Measurements from ENCODE around the gene ETNK2.

The ETNK2 gene

DNA sequence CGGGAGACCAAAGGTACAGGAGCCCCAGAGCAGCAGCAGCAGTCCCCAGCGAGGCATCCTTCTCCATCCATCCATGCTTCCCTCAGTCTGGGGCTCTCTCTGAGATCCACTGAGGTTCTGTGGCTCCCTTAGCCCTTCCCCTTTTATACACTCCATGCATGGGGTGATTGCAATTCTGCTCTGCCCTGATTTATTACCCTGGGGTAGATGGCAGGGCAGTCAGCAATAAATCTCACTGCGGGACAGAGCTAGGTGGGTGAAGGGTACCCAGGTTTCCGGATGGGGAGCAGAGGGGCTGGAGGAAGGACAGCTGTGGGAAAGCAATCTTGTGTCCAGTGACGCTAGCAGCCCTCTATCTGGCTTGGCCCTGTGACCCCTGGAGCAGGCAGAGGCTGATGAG is 14.4 kb upstream of the ETNK2 start, which contains the start of gene REN:
Gene REN, minus strand, starts transcription at position 119 of the 400 bp plus-strand sequence. Its CDS starts 44 bp downstream, at position 75.
- no peak within 1 kb of the TSS for H3K27ac ChIP-seq
- no peaks in the 10 kb centered on the region for H3K36me3 ChIP-seq (replicated peaks)
- TF ChIP-seq, protein P1, sequence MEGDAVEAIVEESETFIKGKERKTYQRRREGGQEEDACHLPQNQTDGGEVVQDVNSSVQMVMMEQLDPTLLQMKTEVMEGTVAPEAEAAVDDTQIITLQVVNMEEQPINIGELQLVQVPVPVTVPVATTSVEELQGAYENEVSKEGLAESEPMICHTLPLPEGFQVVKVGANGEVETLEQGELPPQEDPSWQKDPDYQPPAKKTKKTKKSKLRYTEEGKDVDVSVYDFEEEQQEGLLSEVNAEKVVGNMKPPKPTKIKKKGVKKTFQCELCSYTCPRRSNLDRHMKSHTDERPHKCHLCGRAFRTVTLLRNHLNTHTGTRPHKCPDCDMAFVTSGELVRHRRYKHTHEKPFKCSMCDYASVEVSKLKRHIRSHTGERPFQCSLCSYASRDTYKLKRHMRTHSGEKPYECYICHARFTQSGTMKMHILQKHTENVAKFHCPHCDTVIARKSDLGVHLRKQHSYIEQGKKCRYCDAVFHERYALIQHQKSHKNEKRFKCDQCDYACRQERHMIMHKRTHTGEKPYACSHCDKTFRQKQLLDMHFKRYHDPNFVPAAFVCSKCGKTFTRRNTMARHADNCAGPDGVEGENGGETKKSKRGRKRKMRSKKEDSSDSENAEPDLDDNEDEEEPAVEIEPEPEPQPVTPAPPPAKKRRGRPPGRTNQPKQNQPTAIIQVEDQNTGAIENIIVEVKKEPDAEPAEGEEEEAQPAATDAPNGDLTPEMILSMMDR (IDR thresholded peaks at IDR 0.05; ENCODE audit: low read depth, low read length, missing control alignments) = no peak
- H3K4me3 ChIP-seq (ENCODE audit: low read depth, low read length) = no peak within 1 kb of the TSS
- in situ Hi-C loops (cut with HindIII; ENCODE audit: low pct_ligation_motif_present, low sequenced_read_pairs) = loop anchor here (25.0 kb wide), 1 partner anchor 196 kb away; the partner anchor contains the start of gene PLEKHA6
- no peaks in the 10 kb centered on the region for H3K27me3 ChIP-seq (replicated peaks)
- no peak for DNase-seq

DNA sequence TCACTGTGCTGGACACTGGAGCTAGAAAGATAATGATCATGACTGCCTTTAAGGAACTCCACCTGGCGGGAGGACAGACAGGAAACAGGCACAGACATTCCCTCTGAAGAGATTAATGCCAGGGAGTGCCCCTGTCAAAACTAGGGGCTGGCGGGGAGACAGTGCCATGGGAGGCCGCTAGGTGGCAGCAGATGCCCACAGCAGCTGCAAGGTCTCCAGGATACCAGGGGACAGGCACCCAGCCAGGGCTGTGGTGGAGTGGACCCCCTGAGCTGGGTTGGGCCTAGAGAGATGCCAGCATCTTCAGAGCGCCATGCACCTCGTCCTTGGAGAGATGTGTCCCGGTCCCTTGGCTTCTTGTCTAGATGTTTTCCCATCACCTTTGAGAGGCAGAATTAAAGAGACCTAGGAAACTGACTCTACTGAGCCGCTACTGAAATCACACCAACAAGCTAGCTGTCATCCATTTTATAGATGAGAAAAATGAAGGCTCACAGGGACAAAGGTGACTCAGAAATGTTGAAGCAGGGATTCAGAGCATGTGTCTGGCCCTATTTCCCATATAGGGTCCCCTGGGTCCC is 10.7 kb upstream of the ETNK2 start:
- no peak overlapping the region for H3K27ac ChIP-seq
- no peaks in the 10 kb centered on the region for H3K36me3 ChIP-seq (replicated peaks)
- peak; percentile 65 for DNase-seq
- H3K4me3 ChIP-seq (ENCODE audit: low read depth, low read length) = no peak overlapping the region
- in situ Hi-C loops (cut with HindIII; ENCODE audit: low pct_ligation_motif_present, low sequenced_read_pairs) = loop anchor here (25.0 kb wide), 1 partner anchor 200 kb away; the partner anchor contains the start of gene PLEKHA6
- TF ChIP-seq, protein P1 (IDR thresholded peaks at IDR 0.05; ENCODE audit: low read depth, low read length, missing control alignments) = peak; percentile 100
- no peaks in the 10 kb centered on the region for H3K27me3 ChIP-seq (replicated peaks)

DNA sequence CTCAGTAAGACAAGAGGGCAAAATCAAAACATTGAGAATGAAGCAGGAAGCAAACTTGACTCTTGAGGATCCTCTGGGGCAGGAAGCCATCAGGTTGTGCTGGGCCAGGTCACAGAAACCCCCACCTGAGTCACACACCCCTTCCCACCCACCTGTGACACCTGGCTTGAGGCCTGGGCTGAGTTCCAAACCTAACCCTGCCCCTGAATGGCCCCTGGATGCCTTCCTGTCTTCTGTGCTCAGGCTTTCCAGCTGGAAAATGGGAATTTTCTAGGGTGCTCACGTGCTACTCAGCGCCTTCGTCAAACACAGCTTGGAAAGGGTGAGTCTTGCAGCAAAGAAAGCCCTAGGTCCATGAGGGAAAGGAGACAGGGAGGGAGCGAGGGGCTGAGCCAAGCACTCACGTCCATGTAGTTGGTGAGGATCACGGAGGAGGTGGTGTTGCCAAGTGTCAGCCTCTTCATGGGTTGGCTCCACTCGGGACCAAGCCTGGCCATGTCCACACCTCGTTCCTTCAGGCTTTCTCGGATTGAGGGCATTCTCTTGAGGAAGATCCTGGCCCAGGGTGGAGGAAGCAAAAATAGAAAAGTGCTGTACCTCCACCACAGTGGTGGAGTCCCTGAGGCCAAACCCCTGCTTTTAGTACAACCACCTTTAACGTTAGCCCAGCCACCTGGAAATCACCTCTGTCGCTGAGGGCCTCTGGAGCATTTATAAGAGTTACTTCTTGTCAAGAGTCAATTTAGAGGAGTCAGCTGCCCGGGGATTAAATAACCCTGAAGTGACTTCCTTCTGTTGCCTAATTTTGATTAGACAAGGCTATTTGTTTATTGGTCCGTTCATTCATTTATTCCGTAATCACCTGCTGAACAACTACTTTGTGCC is 10.0 kb upstream of the ETNK2 start:
- no peaks in the 10 kb centered on the region for H3K27me3 ChIP-seq (replicated peaks)
- in situ Hi-C loops (cut with HindIII; ENCODE audit: low pct_ligation_motif_present, low sequenced_read_pairs) = loop anchor here (25.0 kb wide), 1 partner anchor 200 kb away; the partner anchor contains the start of gene PLEKHA6
- TF ChIP-seq, protein P1 (IDR thresholded peaks at IDR 0.05; ENCODE audit: low read depth, low read length, missing control alignments) = no peak
- no peak overlapping the region for H3K27ac ChIP-seq
- no peaks in the 10 kb centered on the region for H3K36me3 ChIP-seq (replicated peaks)
- no peak overlapping the region for H3K4me3 ChIP-seq (ENCODE audit: low read depth, low read length)
- no peak for DNase-seq

DNA sequence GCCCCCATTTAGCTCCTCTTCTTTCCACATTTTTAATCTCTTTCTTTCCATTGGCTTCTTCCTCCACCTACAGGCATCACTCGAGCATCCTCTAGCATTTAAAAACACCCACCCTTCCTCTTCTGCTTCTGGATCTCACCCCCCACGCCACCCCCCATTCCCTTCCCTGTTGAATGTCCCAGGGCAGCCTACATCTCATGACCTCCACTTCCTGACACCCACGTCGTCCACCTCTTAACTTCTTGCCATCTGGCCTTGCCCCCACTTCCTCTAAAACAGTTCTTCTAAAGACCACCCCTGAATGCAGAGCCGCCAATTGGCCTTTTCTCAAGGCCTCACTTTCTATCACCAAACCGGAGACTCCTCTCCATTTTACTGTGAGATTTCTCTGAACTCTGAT is 6.1 kb upstream of the ETNK2 start:
- H3K27me3 ChIP-seq (replicated peaks) = no peaks in the 10 kb centered on the region
- DNase-seq = no peak
- H3K27ac ChIP-seq = no peak overlapping the region
- TF ChIP-seq, protein P1 (IDR thresholded peaks at IDR 0.05; ENCODE audit: low read depth, low read length, missing control alignments) = no peak
- no peaks in the 10 kb centered on the region for H3K36me3 ChIP-seq (replicated peaks)
- no peak overlapping the region for H3K4me3 ChIP-seq (ENCODE audit: low read depth, low read length)
- in situ Hi-C loops (cut with HindIII; ENCODE audit: low pct_ligation_motif_present, low sequenced_read_pairs) = loop anchor here (25.0 kb wide), 1 partner anchor 204 kb away; the partner anchor contains the start of gene PLEKHA6

DNA sequence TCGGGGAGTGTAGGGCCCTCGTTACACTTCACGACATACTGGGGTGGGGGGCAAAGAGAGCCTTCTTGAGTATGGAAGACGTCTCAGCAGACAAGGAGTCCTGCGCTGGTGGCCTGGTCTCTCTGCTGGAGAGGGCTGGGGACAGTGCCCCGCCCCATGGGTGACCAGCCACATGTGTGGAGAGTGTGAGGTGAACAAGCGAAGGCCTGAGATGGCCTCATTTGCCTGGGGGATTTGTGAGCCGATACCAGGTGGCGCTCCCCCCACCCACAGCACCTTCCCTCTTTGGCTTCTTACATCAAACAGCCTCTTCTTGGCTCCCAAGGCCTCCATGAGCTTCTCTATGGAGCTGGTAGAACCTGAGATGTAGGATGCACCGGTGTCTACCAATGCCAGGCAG is 4.0 kb upstream of the ETNK2 start:
- Histone ChIP-seq H3K36me3 (replicated peaks) (no peaks in the 10 kb centered on the region), H3K27me3 (replicated peaks) (no peaks in the 10 kb centered on the region), H3K4me3 (ENCODE audit: low read depth, low read length) (no peak overlapping the region), H3K27ac (no peak overlapping the region)
- TF ChIP-seq, protein P1 (IDR thresholded peaks at IDR 0.05; ENCODE audit: low read depth, low read length, missing control alignments) = no peak
- no peak for DNase-seq
- in situ Hi-C loops (cut with HindIII; ENCODE audit: low pct_ligation_motif_present, low sequenced_read_pairs) = loop anchor here (25.0 kb wide), 1 partner anchor 206 kb away; the partner anchor contains the start of gene PLEKHA6
